Measurements from ENCODE around the gene LYRM4. TPM values are rescaled to one million over a fixed set of nuclear protein-coding genes. Genes with fewer than 3 reads are reported as not detected.
A peak's percentile ranks its signal among the peaks of the same experiment; 100 is the strongest.

Gene LYRM4
- total RNA-seq (2014; rRNA removed; shearing (Covaris generic); ENCODE audit: low replicate concordance): 39.1 and 42.3 TPM in 2 replicates

DNA sequence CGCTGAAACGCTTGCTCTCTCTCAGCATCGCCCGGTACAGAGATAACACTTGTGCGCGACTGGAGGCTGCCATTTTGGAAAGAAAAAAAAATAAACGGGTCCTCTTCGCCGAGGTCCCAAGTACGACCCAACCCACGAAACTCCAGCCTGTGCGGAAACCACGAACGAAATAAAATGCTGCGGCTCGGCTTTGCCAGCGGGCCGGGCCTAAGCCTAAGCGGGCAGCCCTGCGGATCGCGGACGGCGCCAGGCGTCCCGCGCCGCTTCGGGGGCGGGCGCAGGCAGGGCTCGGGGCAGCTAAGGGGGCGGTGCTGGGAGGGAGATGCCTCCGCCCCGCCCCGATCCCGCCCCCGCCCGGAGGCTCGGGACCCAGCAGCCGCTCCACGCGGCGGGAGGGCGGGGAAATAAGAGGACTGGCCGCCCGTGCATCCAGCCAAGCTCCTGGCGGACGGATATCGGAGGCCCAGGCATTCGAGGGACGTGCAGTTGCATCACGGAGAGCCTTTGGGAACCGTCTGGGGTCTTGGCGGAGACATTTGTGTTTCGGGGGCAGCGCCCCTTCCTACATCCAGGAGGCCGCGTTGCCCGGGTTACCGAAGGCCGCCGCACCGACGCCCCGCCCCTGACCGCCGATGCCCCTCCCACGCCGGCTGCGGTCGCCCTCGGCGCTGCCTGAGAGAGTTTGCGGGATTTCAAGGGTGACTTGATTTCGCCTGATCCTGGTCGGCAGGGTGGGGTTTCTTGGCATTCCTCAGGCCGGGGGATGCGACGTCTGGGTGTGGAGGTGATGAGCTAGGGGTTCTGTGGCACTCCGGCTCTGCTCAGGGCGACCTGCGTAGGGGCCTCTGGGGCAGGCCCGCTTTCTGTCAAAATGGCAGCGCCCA, at the start of gene LYRM4, which contains the start of gene FARS2:
LYRM4 (minus strand) TSS at position 290 of the 884 bp plus-strand sequence; CDS start at position 73, 217 bp downstream.
FARS2 (plus strand) TSS at position 853 of the 884 bp plus-strand sequence.
- in situ Hi-C loops (cut with HindIII; ENCODE audit: low pct_unique_long_range_greater_than_20kb, low sequenced_read_pairs): no loop called here
- peak; percentile 96 for DNase-seq (ENCODE audit: low read depth)

- in situ Hi-C loops (cut with HindIII; ENCODE audit: low pct_unique_long_range_greater_than_20kb, low sequenced_read_pairs): no loop called here
- DNase-seq (ENCODE audit: low read depth): no peak
Observed at GRCh38 chr6:5308066-5308465, 47.3 kb upstream of the LYRM4 start.

- in situ Hi-C loops (cut with HindIII; ENCODE audit: low pct_unique_long_range_greater_than_20kb, low sequenced_read_pairs): no loop called here
- no peak for DNase-seq (ENCODE audit: low read depth)
Observed at GRCh38 chr6:5307058-5307457, 46.3 kb upstream of the LYRM4 start.

GRCh38 chr6:5305968-5306626, 45.3 kb upstream of the LYRM4 start:
- in situ Hi-C loops (cut with HindIII; ENCODE audit: low pct_unique_long_range_greater_than_20kb, low sequenced_read_pairs): no loop called here
- DNase-seq (ENCODE audit: low read depth): no peak

DNA sequence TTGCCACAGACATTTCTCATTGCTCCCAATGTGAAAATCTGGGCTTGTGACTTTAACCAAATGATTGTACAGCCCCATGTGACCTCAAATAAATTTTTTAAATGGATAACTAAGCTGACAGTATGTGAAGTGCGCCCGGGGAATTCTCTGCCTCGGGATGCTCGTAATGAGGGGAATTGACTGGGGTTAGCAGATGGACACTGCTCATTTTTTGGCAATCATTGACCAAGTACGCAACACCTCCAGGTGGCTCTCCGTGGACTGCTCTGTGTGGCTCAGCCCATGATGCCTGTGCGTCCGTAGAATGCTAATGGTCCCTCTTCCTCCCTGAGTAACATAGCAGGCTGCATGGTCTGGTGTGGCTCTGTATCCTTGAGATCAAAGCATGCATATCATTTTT, 42.9 kb upstream of the LYRM4 start:
- in situ Hi-C loops (cut with HindIII; ENCODE audit: low pct_unique_long_range_greater_than_20kb, low sequenced_read_pairs): no loop called here
- DNase-seq (ENCODE audit: low read depth): no peak

DNA sequence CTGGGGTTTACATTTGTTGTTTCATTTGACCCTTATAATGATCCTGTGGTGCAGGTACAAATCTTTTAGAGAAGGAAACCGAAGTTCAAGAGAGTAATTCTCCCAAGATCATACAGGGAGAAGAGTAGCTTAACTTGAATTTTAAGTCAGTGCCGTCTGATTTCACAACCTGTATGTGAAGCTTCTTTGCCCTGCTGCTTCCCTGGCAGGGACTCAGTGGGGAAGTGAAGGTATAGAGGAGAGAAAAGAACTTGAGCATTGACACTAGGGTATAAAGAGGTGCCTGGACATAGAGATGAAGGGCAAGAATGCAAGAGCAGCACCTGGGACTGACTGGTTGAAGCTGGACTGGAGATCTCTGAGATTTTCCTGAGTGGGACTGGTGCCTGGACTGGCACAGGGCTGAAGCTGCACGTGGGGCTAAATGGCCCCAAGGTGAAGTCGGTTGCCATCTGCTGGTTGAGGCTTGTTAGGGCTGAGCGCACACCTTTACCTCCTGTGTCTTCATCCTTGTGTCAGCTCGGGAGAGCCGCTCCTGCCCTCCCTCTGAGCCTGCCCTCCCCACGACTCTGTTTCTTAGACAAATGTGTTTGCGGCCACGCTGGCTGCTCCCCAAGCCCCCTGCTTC, 42.4 kb upstream of the LYRM4 start:
- in situ Hi-C loops (cut with HindIII; ENCODE audit: low pct_unique_long_range_greater_than_20kb, low sequenced_read_pairs): no loop called here

GRCh38 chr6:5302220-5302946, 41.6 kb upstream of the LYRM4 start:
- no peak for DNase-seq (ENCODE audit: low read depth)
- in situ Hi-C loops (cut with HindIII; ENCODE audit: low pct_unique_long_range_greater_than_20kb, low sequenced_read_pairs): no loop called here

More for the DNA sequence above, 42.4 kb upstream of the LYRM4 start:
- peak; percentile 31 for DNase-seq (ENCODE audit: low read depth)

DNA sequence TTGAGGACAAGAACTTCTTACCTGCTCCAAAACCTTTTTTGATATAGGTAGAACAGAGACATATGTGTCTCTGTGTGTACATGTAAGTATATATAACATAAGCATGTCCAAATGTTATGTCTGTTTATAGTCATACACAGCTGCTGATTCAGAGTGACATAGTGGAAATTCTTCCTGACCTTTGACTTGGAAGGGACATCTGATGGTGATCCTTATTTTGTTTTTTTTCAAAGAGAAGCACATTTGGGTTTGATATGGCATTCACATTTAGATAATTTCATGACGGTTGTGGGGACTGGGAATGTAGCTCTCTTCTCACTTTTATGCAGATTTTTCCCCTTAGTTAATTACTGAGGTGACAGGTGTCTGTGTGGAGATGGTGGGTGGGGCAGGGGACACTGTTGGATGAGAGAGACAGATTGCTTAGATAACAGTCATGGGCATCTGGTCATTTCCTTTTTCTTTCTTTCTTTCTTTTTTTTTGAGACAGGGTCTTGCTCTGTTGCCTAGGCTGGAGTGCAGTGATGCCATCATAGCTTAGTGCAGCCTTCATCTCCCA, 39.5 kb upstream of the LYRM4 start:
- DNase-seq (ENCODE audit: low read depth): no peak
- in situ Hi-C loops (cut with HindIII; ENCODE audit: low pct_unique_long_range_greater_than_20kb, low sequenced_read_pairs): no loop called here

GRCh38 chr6:5295623-5296022, 34.9 kb upstream of the LYRM4 start:
- DNase-seq (ENCODE audit: low read depth): peak; percentile 25
- in situ Hi-C loops (cut with HindIII; ENCODE audit: low pct_unique_long_range_greater_than_20kb, low sequenced_read_pairs): no loop called here

GRCh38 chr6:5294392-5295211, 33.9 kb upstream of the LYRM4 start:
- in situ Hi-C loops (cut with HindIII; ENCODE audit: low pct_unique_long_range_greater_than_20kb, low sequenced_read_pairs): no loop called here
- no peak for DNase-seq (ENCODE audit: low read depth)

- DNase-seq (ENCODE audit: low read depth): no peak
- in situ Hi-C loops (cut with HindIII; ENCODE audit: low pct_unique_long_range_greater_than_20kb, low sequenced_read_pairs): no loop called here
Observed at GRCh38 chr6:5293692-5294091, 32.9 kb upstream of the LYRM4 start.

DNA sequence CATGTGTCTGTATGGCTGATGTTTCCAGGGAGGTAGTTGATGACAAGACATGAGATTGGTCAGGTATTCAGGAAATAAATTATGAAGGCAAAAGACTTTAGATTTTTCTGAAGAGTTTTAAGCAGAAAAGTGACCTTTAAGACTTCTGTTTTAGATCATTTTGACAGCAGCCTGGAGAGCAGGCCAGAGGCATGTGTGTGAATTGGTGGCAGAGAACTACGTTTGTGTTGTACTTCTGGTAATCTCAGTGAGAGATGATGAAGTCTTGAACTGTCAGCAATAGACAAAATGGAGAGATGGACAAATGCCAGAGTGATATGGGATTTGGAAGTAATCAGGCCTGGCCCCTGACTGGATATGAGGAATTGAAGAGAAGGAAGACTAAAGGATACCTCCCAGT, 31.4 kb upstream of the LYRM4 start:
- DNase-seq (ENCODE audit: low read depth): no peak
- in situ Hi-C loops (cut with HindIII; ENCODE audit: low pct_unique_long_range_greater_than_20kb, low sequenced_read_pairs): no loop called here

DNA sequence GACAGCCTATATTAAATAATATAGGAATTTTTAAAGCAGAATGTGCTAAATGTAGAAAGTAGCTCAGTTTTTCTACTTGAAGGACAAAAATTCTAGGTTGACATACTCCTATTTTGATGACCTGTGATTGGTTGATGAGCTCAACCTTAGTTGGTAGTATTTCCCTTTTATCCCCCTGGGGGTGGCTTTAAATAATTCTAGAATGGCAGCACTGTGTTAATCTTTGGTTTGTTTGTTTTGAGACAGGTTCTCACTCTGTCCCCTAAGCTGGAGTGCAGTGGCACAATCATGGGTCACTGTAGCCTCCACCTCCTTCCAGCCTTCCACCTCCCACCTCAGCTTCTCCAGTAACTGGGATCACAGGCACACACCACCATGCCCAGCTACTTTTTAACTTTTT, 29.8 kb upstream of the LYRM4 start:
- no peak for DNase-seq (ENCODE audit: low read depth)
- in situ Hi-C loops (cut with HindIII; ENCODE audit: low pct_unique_long_range_greater_than_20kb, low sequenced_read_pairs): no loop called here

GRCh38 chr6:5290097-5290496, 29.3 kb upstream of the LYRM4 start:
- in situ Hi-C loops (cut with HindIII; ENCODE audit: low pct_unique_long_range_greater_than_20kb, low sequenced_read_pairs): no loop called here
- no peak for DNase-seq (ENCODE audit: low read depth)

GRCh38 chr6:5287966-5288297, 27.2 kb upstream of the LYRM4 start:
- DNase-seq (ENCODE audit: low read depth): no peak
- in situ Hi-C loops (cut with HindIII; ENCODE audit: low pct_unique_long_range_greater_than_20kb, low sequenced_read_pairs): no loop called here

GRCh38 chr6:5287205-5287965, 26.6 kb upstream of the LYRM4 start:
- DNase-seq (ENCODE audit: low read depth): peak; percentile 74
- in situ Hi-C loops (cut with HindIII; ENCODE audit: low pct_unique_long_range_greater_than_20kb, low sequenced_read_pairs): no loop called here

GRCh38 chr6:5286780-5287179, 26.0 kb upstream of the LYRM4 start:
- in situ Hi-C loops (cut with HindIII; ENCODE audit: low pct_unique_long_range_greater_than_20kb, low sequenced_read_pairs): no loop called here
- no peak for DNase-seq (ENCODE audit: low read depth)
